Colonic mucosa (tissue), 4 donors: ENCODE results near the gene NXNL2. TPM values are rescaled to one million over a fixed set of nuclear protein-coding genes. Genes with fewer than 3 reads are reported as not detected.

ENCODE experiments used
- DNase-seq: peaks from one replicate; pipeline ENCODE4 v3.0.0-alpha.2; 2020
- H3K27ac ChIP-seq: fragments of 200-600 bp; one replicate; pipeline ENCODE4 v1.8.0; 2021
- H3K27me3 ChIP-seq: fragments of 200-600 bp; one replicate; pipeline ENCODE4 v1.8.0; 2021
- H3K36me3 ChIP-seq: fragments of 200-600 bp; one replicate; pipeline ENCODE4 v1.8.0; 2021
- H3K4me1 ChIP-seq: fragments of 200-600 bp; one replicate; pipeline ENCODE4 v1.8.0; 2021; ENCODE audit warnings: mild to moderate bottlenecking
- H3K4me3 ChIP-seq: fragments of 200-600 bp; one replicate; pipeline ENCODE4 v1.8.0; 2021
- H3K9ac ChIP-seq, 2 donors: one replicate each; pipeline ENCODE4 v1.7.0; 2013; ENCODE audit warnings: control low read depth in 2 of 2, low read depth in 2 of 2, low read length in 2 of 2
- H3K9me3 ChIP-seq: fragments of 200-600 bp; one replicate; pipeline ENCODE4 v1.8.0; 2021
- CTCF ChIP-seq: fragments of 200-600 bp; IDR thresholded peaks from one replicate; pipeline ENCODE4 v1.8.0; 2022; ENCODE audit warnings: antibody characterized with exemption, mild to moderate bottlenecking
- intact Hi-C: fragments of 100-400 bp; cut with DNase I; formaldehyde crosslinking; loops from one replicate; pipeline ENCODE4 v1.14.1; 2022
- total RNA-seq, 2 donors: library from RNA; stranded (reverse); fragmentation: NEBNext Ultra II Directional in 1 of 2; extraction: Animal tissue kit (Norgen Biotek cat#: 25700) in 1 of 2; gene quantifications; one replicate each; pipeline ENCODE4 v1.2.1, GENCODE V29; 2021
- donor health status: healthy.
- donor health status: DM: no; HTN: no; CAD: no.
- donor health status: DM: no; HTN: no; CAD: no.

The NXNL2 gene
- total RNA-seq, 2 donors from 2014 or later, result not detected

- DNase-seq, result no peak
These were observed 3.5 kb downstream of the NXNL2 start for GRCh38 chr9:88538311-88539085.

GRCh38 chr9:88539246-88539645 lies 4.3 kb downstream of the NXNL2 start:
- Histone ChIP-seq H3K4me3 (no peak overlapping the region), H3K27ac (no peak overlapping the region), H3K36me3 (no peaks in the 10 kb centered on the region), H3K9ac (no peak overlapping the region), H3K27me3 (no peaks in the 10 kb centered on the region), H3K9me3 (no peaks in the 10 kb centered on the region), H3K4me1 (no peaks in the 10 kb centered on the region)
- no peak for TF ChIP-seq CTCF
- no peak for DNase-seq
- intact Hi-C loops, result no loop called here

More at GRCh38 chr9:88538311-88539085, 3.5 kb downstream of the NXNL2 start:
- H3K36me3 ChIP-seq, result no peaks in the 10 kb centered on the region
- no peak overlapping the region for H3K27ac ChIP-seq
- TF ChIP-seq CTCF, result no peak
- H3K9ac ChIP-seq, result no peak overlapping the region
- H3K4me1 ChIP-seq, result no peaks in the 10 kb centered on the region
- H3K27me3 ChIP-seq, result no peaks in the 10 kb centered on the region
- H3K9me3 ChIP-seq, result no peaks in the 10 kb centered on the region
- H3K4me3 ChIP-seq, result no peak overlapping the region
- intact Hi-C loops, result no loop called here

- no peak for DNase-seq
- no peak for TF ChIP-seq CTCF
- no peaks in the 10 kb centered on the region for H3K27me3 ChIP-seq
- no peaks in the 10 kb centered on the region for H3K36me3 ChIP-seq
- H3K27ac ChIP-seq, result no peak overlapping the region
- no peaks in the 10 kb centered on the region for H3K4me1 ChIP-seq
- intact Hi-C loops, result no loop called here
- H3K9me3 ChIP-seq, result no peaks in the 10 kb centered on the region
- H3K4me3 ChIP-seq, result no peak overlapping the region
- no peak overlapping the region for H3K9ac ChIP-seq
These were observed 5.3 kb downstream of the NXNL2 start for GRCh38 chr9:88540251-88540763.

GRCh38 chr9:88544245-88544644 lies 9.3 kb downstream of the NXNL2 start:
- Histone ChIP-seq H3K4me1 (no peaks in the 10 kb centered on the region), H3K9me3 (no peaks in the 10 kb centered on the region), H3K9ac (no peak overlapping the region), H3K4me3 (no peak overlapping the region), H3K27me3 (no peaks in the 10 kb centered on the region), H3K36me3 (no peaks in the 10 kb centered on the region), H3K27ac (no peak overlapping the region)
- intact Hi-C loops, result no loop called here
- peak; percentile 41 for DNase-seq
- TF ChIP-seq CTCF, result no peak

- Histone ChIP-seq H3K9me3 (no peaks in the 10 kb centered on the region), H3K4me3 (no peak overlapping the region), H3K27me3 (no peaks in the 10 kb centered on the region), H3K36me3 (no peaks in the 10 kb centered on the region), H3K27ac (no peak overlapping the region), H3K9ac (no peak overlapping the region), H3K4me1 (no peaks in the 10 kb centered on the region)
- DNase-seq, result no peak
- intact Hi-C loops, result no loop called here
- no peak for TF ChIP-seq CTCF
These were observed 16.7 kb downstream of the NXNL2 start for GRCh38 chr9:88551546-88552137.
